Middle frontal gyrus (tissue), 1 donor: ENCODE measurements around the gene TMA7B.
"Not testable (repeated sequence)": the region's sequence is repeated elsewhere in the genome, so short reads cannot be mapped to it uniquely, and the experiment has no call there.

Experiments used
- DNase-seq: peaks from one replicate; pipeline ENCODE4 v3.0.0-alpha.2; 2015; ENCODE audit warnings: low spot score; ENCODE audit errors: extremely low spot score

The TMA7B gene

DNA sequence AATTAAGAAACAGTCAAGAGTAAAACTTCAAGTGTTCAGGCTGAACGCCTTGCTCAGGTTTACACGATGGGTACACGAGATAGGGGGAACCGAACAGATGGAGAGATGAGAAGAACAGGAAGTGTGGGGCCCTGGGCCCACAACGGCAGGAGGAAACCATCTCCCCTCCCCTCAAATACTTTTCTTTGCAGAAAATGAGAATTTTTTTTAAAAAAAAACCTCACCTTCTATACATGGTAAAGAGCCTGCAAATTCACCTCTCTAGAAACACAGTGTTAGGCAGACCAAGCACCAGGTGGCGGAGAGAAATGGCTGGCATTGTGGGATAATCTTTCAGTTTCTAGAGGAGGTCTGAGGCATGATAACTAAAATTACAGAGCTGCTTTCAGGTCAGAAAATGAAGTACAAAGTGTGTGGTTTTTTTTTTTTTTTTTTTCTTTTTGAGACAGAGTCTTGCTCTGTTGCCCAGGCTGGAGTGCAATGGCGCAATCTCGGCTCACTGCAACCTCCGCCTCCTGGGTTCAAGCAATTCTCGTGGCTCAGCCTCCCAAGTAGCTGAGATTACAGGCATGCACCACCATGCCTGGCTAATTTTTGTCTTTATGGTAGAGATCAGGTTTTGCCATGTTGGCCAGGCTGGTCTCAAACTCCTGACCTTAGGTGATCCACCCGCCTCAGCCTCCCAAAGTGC is 8.4 kb upstream of the TMA7B start:
- DNase-seq = not testable (repeated sequence)

GRCh38 chr22:39952347-39952746 is 7.8 kb upstream of the TMA7B start:
- no peak for DNase-seq

DNA sequence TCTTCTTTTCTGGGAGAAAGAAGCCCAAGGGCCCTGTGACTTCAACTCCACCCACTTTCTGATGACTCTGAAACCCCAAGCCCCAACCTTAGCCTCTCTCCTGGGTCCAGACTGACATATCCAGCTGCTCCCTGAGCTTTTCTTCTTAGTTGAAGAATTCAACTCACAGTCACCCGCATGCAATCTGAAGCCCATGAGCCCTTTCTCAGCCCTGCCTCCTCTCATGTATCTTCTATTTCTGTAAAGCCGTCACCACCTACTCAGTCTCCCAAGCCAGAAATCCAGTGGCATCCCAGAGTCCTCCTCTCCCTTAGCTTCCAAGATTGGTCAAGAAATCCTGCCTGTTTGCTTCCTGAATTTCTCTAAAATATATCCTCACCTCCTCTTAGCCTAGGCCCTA is 7.1 kb upstream of the TMA7B start:
- DNase-seq = peak; percentile 56

GRCh38 chr22:39954584-39955055 is 5.6 kb upstream of the TMA7B start:
- no peak for DNase-seq

GRCh38 chr22:39955675-39956074 is 4.5 kb upstream of the TMA7B start:
- no peak for DNase-seq

GRCh38 chr22:39956932-39957664 is 3.1 kb upstream of the TMA7B start:
- no peak for DNase-seq

DNA sequence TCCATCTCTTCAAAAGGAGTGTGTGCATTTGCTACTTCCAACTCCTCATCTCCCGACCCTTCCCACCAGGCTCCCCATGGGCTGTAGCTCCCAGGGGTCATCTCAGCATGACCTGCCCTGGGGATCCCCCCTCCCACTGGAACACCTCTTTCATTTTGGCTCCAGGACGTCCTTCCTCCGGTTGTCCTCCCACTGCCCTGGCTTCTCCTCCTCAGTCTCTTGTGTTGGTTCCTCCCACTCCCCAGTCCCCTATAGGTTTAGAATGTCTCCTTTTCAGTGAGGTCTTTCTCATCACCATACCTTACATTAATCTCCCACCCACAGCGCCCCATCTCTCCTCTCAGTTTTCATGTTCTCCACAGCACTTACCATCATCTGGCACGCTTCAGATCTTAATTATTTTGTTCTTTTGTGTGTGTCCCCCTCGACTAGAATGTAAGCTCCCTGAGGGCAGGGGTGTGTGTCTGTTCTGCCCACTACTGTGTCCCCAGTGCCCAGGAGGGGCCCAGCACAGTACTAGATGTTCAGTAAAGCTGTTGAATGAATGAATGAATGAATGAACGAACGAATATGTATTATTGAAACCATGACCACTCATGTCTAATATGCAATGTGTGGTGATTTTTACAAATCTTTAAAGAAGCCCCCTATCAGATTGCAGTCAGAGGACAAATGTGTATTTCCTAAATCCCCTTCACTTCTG is 2.0 kb upstream of the TMA7B start:
- DNase-seq = no peak

- no peak for DNase-seq
Measured at GRCh38 chr22:39958949-39959639, 1.1 kb upstream of the TMA7B start.

- no peak for DNase-seq
Measured at GRCh38 chr22:39960791-39961746, 872 bp downstream of the TMA7B start.

GRCh38 chr22:39962071-39962470 is 1.9 kb downstream of the TMA7B start:
- no peak for DNase-seq

- DNase-seq = no peak
Measured at GRCh38 chr22:39965748-39966147, 5.6 kb downstream of the TMA7B start.

DNA sequence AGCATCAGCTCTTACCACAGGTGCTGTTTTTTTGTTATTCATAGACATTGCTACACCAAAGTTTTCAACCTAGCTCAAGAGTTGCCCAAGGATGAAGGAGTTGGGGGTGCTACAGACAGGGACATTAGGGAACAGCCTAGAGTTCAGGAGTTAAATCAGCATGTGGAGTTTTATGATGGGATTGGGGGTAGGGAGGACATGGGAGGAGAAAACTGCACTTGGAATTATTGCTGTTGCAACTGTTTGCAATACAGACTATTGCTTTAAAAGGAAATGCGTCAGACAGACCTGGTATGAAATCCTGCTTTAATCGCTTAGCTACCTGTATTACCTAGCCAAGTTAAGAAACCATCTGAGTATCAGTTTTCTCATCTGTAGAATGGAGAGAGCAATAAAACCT is 6.3 kb downstream of the TMA7B start:
- no peak for DNase-seq

- no peak for DNase-seq
Measured at GRCh38 chr22:39967103-39967829, 7.1 kb downstream of the TMA7B start.

DNA sequence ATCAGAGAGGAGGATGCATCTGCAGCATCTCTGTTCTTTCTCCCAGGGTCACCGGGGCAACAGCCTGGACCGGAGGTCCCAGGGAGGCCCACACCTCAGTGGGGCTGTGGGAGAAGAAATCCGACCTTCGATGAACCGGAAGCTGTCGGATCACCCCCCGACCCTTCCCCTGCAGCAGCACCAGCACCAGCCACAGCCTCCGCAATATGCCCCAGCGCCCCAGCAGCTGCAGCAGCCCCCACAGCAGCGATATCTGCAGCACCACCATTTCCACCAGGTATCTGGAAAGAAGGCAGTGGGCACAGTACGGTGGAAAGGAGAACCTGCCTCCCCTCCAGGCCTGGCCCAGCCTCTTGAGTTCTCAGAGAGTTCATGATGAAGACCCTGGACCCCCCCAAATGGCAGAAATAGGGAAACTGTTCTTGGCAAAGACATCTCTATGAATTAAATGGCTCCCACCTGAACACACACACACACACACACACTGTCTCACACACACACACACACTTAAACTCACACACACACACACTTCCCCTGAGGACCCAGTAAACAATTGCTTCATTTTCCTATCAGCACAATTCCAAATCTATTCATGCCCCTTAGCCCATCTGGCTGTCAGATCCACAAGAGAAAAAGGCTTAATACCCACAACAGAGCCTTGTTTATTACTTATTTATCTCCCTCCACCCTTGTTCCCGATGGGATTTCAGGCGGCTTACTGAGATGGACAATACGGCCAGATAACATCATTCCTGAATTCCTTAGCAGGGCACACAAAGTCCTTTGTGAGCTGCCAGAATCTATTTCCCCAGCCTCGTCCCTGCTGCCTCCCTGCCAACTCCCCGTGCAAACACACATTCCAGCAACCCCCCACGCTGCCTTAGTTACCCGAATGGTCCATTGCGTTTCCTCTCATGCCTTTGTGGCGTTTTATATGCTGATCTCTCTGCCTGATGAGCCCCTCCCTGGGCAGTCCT is 8.1 kb downstream of the TMA7B start:
- DNase-seq = no peak

DNA sequence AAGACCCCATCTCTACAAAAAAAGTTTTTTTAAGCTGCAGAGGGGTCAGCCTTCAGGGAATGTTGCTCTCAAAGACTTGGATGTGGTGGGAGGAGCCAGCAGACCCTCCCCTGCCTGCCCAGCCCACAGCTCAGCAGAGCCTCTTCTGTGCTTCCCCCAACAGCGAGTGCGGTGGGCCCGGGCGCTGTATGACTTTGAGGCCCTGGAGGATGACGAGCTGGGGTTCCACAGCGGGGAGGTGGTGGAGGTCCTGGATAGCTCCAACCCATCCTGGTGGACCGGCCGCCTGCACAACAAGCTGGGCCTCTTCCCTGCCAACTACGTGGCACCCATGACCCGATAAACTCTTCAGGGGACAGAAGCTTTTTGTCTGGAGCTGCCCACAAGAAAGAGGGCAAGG is 10.5 kb downstream of the TMA7B start:
- DNase-seq = no peak

DNA sequence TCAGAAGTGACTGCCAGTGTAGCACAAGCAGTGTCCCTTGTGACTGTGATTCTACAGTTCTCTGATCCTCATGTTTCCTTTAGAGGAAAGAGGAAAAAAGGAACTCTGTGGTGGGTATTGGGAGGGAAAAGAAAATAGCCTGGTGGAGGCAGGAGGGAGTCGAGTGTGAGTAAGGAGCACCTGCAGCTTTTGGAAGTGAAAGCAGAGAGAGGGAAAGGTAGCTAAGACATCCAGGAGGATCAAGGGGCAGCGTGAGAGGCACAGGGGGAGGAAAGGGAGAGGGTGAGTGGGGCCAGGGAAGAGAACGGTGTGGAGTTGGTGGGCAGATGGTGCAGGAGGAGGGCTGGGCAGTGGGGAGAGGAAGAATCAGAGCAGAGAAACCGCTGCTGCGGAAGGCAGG is 12.4 kb downstream of the TMA7B start:
- DNase-seq = no peak

GRCh38 chr22:39973656-39974055 is 13.5 kb downstream of the TMA7B start:
- DNase-seq = no peak

DNA sequence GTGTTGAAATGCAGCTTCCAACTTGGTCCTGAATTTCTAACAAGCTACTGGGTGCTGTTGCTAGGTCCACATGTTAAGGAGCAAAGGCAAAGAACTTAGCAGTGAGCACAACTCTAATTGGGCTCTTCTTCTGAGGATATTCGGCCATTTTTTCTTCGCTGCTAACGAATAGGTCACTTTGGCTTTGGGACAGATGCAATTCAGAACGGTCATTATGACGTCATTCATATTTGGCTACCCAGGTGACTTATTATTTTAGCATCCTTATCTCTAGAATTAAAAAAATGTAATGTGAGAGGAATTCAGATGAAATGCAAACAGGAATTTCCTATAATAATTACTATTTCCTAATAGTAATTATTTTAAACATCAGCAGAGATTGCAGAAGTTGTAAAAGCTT is 13.9 kb downstream of the TMA7B start:
- DNase-seq = no peak

GRCh38 chr22:39979048-39979447 is 18.9 kb downstream of the TMA7B start:
- no peak for DNase-seq
